Measurements from ENCODE around the gene PCSK9. TPM values are rescaled to one million over a fixed set of nuclear protein-coding genes. Genes with fewer than 3 reads are reported as not detected.

PCSK9 gene
- total RNA-seq, 4 donors from 2014 or later: 3.5 to 18.4 (median 8.5) TPM

Other genes with a start within 250 kb of the PCSK9 start
- 100 to 1,000 TPM in 2 of 4 donors, 10 to 100 TPM in 2; 15.7 to 136 (median 102) TPM for gene TTC22, start 238.2 kb upstream of the PCSK9 start, total RNA-seq
- 100 to 1,000 TPM in 3 of 4 donors, 10 to 100 TPM in 1; 15.7 to 119 (median 110) TPM for gene DHCR24, start 152.4 kb upstream of the PCSK9 start, total RNA-seq
- 10 to 100 TPM in 2 of 4 donors, 1 to 10 TPM in 2; 6.6 to 13.9 (median 9.3) TPM for gene TMEM61, start 58.9 kb upstream of the PCSK9 start, total RNA-seq
- gene BSND, start 40.6 kb upstream of the PCSK9 start, total RNA-seq: not detected
- 100 to 1,000 TPM in 1 of 4 donors, 10 to 100 TPM in 3; 37.1 to 130 (median 47.0) TPM for gene USP24, start 175.8 kb downstream of the PCSK9 start, total RNA-seq